GM18951 (cell line): ENCODE measurements around the gene SSBP3.

Experiments used
- POLR2A ChIP-seq: IDR thresholded peaks from 4 replicates; pipeline ENCODE4 v1.6.1; 2011; ENCODE audit warnings: mild to moderate bottlenecking; ENCODE audit not compliant: insufficient read length, insufficient read depth; ENCODE audit errors: extremely low read depth
- in situ Hi-C: fragments of 300-500 bp; cut with MboI; formaldehyde crosslinking; loops from one replicate; pipeline ENCODE4 v1.12.0; 2022; ENCODE audit warnings: low sequenced_read_pairs, mixed read lengths, inconsistent platforms; ENCODE audit not compliant: unreplicated experiment

SSBP3 gene

GRCh38 chr1:54404939-54405897 lies 976 bp downstream of the SSBP3 start:
- in situ Hi-C loops = no loop called here
- TF ChIP-seq POLR2A = no peak

GRCh38 chr1:54404263-54404662 lies 1.9 kb downstream of the SSBP3 start:
- in situ Hi-C loops = no loop called here
- TF ChIP-seq POLR2A = no peak

- no peak for TF ChIP-seq POLR2A
- in situ Hi-C loops = no loop called here
These were observed 2.4 kb downstream of the SSBP3 start for GRCh38 chr1:54403808-54404261.

GRCh38 chr1:54403405-54403804 lies 2.8 kb downstream of the SSBP3 start:
- TF ChIP-seq POLR2A = no peak
- in situ Hi-C loops = no loop called here

GRCh38 chr1:54402896-54403295 lies 3.3 kb downstream of the SSBP3 start:
- in situ Hi-C loops = no loop called here
- TF ChIP-seq POLR2A = no peak

GRCh38 chr1:54401799-54402198 lies 4.4 kb downstream of the SSBP3 start:
- no peak for TF ChIP-seq POLR2A
- in situ Hi-C loops = no loop called here

- no peak for TF ChIP-seq POLR2A
- in situ Hi-C loops = no loop called here
These were observed 5.9 kb downstream of the SSBP3 start for GRCh38 chr1:54400329-54400728.

GRCh38 chr1:54399765-54400164 lies 6.4 kb downstream of the SSBP3 start:
- in situ Hi-C loops = no loop called here
- no peak for TF ChIP-seq POLR2A

GRCh38 chr1:54398963-54399528 lies 7.1 kb downstream of the SSBP3 start:
- in situ Hi-C loops = no loop called here
- TF ChIP-seq POLR2A = no peak

- no peak for TF ChIP-seq POLR2A
- in situ Hi-C loops = no loop called here
These were observed 8.2 kb downstream of the SSBP3 start for GRCh38 chr1:54397980-54398379.

- in situ Hi-C loops = no loop called here
- no peak for TF ChIP-seq POLR2A
These were observed 9.1 kb downstream of the SSBP3 start for GRCh38 chr1:54397090-54397591.

- no peak for TF ChIP-seq POLR2A
- in situ Hi-C loops = no loop called here
These were observed 9.8 kb downstream of the SSBP3 start for GRCh38 chr1:54396261-54396933.

GRCh38 chr1:54395281-54395934 lies 10.8 kb downstream of the SSBP3 start:
- no peak for TF ChIP-seq POLR2A
- in situ Hi-C loops = no loop called here
